Coronary artery (tissue), 2 donors: ENCODE data around the gene BEAN1.

Source experiments
- DNase-seq: peaks from one replicate; pipeline ENCODE4 v3.0.0-alpha.2; 2017; ENCODE audit warnings: low spot score
- H3K27ac ChIP-seq, 2 donors: fragments of 200-600 bp; sonication (generic); one replicate each; pipeline ENCODE4 v1.5.1; 2016 to 2019
- H3K4me3 ChIP-seq: fragments of 200-600 bp; sonication (generic); 2 replicates; pipeline ENCODE4 v1.5.1; 2016; ENCODE audit warnings: mild to moderate bottlenecking, moderate library complexity
- TF ChIP-seq, protein P1 (sequence below): fragments of 200-600 bp; sonication (generic); IDR thresholded peaks from one replicate; pipeline ENCODE4 v1.5.1; 2019; ENCODE audit warnings: antibody characterized with exemption

The BEAN1 gene

DNA sequence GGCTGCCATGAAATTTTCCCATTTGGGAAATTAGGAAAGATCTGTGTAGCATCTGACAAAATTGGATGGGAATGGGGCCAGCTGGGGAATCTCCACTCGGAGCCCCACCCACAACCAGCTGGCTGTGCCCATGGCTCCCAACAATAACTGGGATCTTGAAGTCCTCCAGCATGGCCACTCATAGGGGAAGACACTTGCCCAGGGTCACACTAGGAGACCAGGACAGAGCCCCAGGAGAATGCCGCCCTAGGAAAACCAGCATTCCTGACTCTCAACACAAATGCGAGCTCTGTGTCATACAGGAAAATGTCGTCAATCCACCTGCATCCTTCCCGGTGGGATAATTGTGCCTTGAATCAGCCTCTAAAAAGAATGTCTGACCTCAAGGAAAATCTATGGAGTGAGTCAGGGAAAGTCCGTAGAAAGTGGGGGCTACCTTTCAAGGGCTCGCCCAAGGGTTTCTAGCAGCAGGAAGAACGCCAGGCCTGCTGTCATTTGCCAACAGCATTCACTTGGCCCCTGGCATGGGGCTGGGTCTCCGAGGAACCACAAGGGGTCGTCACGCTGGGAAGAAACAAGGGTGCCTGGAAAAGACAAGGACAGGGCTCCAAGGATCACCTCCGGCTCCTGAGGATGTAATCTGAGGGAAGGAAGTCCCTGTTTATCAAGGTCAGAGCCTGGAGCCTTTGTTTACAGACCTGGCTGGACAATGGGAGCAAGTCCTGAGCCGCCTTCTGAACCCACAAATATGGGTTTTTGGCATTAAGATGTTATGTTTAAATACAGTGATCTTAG lies 44.7 kb upstream of the BEAN1 start:
- Histone ChIP-seq H3K27ac (peak overlapping the region; percentile 26 to 74), H3K4me3 (no peak overlapping the region)
- TF ChIP-seq, protein P1, sequence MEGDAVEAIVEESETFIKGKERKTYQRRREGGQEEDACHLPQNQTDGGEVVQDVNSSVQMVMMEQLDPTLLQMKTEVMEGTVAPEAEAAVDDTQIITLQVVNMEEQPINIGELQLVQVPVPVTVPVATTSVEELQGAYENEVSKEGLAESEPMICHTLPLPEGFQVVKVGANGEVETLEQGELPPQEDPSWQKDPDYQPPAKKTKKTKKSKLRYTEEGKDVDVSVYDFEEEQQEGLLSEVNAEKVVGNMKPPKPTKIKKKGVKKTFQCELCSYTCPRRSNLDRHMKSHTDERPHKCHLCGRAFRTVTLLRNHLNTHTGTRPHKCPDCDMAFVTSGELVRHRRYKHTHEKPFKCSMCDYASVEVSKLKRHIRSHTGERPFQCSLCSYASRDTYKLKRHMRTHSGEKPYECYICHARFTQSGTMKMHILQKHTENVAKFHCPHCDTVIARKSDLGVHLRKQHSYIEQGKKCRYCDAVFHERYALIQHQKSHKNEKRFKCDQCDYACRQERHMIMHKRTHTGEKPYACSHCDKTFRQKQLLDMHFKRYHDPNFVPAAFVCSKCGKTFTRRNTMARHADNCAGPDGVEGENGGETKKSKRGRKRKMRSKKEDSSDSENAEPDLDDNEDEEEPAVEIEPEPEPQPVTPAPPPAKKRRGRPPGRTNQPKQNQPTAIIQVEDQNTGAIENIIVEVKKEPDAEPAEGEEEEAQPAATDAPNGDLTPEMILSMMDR, result no peak
- no peak for DNase-seq

DNA sequence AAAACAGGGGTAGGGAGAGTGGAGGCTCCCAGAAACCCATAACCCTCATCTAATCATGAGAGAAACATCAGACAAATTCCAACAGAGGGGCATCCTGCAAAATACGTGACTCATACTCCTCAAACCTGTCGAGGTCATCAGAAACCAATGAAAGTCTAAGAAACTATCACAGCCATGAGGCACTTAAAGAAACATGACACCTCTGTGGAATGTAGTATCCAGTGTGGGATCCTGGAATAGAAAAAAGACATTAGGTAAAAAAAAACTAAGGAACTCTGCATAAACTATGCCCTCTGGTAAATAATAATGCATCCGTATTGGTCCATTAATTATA lies 44.2 kb upstream of the BEAN1 start:
- TF ChIP-seq, protein P1, result no peak
- peak overlapping the region in 1 of 2 donors; percentile 74 for H3K27ac ChIP-seq

DNA sequence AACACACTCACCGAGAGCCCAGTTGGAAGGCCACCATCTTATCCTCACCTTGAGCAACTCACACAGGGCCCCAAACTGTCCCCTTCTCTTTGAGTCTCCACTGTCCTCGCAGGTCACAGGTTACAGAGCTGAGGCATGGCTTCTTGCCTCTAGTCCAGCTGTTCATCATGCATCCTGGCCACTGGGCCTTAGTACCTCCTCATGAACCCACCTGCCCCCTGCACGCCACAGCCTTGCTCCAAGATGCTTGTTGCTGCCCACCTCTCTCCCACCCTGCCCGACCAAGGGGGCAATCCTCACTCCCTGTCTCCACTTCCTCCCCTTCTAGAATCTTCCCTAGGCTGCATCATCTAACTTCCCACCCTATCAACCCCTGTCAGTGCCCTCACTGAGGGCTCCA lies 43.5 kb upstream of the BEAN1 start:
- Histone ChIP-seq H3K4me3 (no peak overlapping the region), H3K27ac (peak overlapping the region in 1 of 2 donors; percentile 72)
- no peak for DNase-seq
- TF ChIP-seq, protein P1, result no peak

More for the DNA sequence above, 44.2 kb upstream of the BEAN1 start:
- no peak for DNase-seq
- H3K4me3 ChIP-seq, result no peak overlapping the region

DNA sequence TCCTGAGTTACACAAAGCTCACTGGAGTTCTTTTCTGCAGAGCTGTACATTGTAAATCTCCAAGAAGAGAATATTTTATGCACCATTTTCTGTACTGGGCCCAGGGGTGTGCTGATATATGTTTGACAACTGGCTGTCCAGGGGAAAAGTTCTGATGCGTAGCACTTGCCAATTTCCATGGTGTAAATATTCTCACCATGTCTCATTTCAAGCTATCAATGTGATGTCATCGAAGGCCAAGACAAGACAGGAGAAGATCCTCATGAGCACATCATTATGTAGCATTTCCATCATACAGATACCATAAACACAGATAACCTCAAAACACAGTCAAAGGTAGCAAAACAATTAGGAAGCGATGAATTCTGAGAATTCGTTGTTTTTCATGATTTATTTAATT lies 41.7 kb upstream of the BEAN1 start:
- Histone ChIP-seq H3K4me3 (no peak overlapping the region), H3K27ac (no peak overlapping the region)
- TF ChIP-seq, protein P1, result no peak
- DNase-seq, result no peak

DNA sequence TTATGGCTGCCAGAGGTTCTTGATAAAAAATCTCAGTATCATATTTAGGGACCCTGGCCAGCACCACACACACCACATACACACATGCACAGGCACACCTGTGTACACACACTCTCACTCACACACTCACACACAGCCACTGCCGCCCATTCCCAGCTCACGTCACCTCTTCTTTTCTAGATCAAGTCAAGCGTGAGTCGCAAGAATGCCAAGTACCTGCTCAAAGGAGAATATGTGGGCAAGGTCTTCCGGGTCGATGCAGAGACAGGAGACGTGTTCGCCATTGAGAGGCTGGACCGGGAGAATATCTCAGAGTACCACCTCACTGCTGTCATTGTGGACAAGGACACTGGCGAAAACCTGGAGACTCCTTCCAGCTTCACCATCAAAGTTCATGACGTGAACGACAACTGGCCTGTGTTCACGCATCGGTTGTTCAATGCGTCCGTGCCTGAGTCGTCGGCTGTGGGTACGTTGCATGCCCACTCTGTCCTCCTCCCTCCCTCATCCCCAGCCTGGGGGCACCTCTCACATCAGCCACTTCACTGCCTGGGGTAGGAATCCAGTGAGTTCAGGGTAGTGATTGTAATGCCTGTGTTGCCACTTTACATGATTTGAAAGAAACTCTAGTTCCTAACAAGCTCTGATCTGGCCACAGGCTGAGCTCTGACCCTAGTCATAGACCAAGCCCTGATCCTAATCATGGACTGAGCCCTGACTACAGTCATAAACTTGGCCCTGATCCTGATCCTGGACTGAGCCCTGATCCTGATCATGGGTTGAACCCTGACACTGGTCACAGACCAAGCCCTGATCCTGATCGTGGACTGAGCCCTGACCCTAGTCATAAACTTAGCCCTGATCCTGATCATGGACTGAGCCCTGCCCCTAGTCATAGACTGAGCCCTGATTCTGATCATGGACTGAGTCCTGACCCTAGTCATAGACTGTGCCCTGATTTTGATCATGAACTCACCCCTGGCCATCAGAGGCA lies 40.2 kb upstream of the BEAN1 start:
- TF ChIP-seq, protein P1, result no peak
- H3K4me3 ChIP-seq, result no peak overlapping the region
- H3K27ac ChIP-seq, result no peak overlapping the region
- peak; percentile 56 for DNase-seq

DNA sequence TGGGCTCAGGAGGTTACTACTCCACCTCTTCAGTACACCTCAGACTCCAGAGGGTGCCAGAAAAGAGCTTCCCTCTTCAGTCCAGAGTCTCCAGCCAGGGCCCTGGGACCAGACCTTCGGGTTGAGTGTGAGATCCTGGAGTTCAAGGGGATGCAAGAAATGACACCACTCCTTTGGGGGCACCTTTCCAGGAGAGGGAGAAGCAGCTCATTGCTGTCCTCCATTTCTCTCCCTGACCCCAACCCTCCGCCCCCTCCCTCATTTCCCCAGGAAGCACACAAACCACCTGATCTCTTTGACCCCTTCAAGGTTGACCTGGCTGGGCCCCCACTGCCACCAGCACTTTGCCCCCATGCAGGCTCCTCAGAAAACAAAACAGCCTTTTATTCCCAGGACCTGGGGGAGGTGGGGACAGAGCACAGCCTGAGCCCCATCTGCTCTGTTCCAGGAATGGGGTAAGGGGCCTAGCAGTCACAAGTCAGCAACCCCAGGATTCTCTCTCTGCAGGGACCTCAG lies 39.2 kb upstream of the BEAN1 start:
- DNase-seq, result no peak
- Histone ChIP-seq H3K4me3 (no peak overlapping the region), H3K27ac (no peak overlapping the region)
- TF ChIP-seq, protein P1, result no peak
